Activated CD8-positive, alpha-beta memory T cell treated with anti-CD3 and anti-CD28 coated beads, Interleukin-2, amount 50 U/mL, for 1 hour (primary cell): ENCODE results near the gene RWDD3.

Experiments used
- DNase-seq: peaks from one replicate; pipeline ENCODE4 v3.0.0-alpha.2; 2020; ENCODE audit errors: extremely low read depth

Gene RWDD3

DNA sequence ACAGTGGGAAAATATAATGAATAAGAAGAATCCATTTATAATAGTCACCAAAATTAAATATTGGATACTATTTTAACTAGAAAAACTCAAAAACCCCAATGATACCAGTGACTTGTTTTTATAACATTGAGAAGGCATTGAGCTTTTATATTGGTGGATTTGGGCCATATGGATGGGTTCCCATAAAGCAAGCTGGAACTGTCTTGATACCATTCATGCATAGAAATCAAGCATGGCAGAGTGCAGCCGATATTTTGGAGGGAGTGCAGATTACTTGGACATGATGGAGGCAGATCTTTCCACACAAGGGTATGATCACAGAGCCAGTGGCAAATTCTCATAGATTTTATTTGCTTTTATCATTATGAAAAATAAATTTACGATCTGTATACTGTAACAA, 3.8 kb upstream of the RWDD3 start:
- DNase-seq = no peak

- no peak for DNase-seq
Measured at GRCh38 chr1:95230768-95231191, 3.2 kb upstream of the RWDD3 start.

GRCh38 chr1:95232646-95233318, 1.2 kb upstream of the RWDD3 start:
- DNase-seq = no peak

GRCh38 chr1:95233319-95233736, 682 bp upstream of the RWDD3 start:
- no peak for DNase-seq

DNA sequence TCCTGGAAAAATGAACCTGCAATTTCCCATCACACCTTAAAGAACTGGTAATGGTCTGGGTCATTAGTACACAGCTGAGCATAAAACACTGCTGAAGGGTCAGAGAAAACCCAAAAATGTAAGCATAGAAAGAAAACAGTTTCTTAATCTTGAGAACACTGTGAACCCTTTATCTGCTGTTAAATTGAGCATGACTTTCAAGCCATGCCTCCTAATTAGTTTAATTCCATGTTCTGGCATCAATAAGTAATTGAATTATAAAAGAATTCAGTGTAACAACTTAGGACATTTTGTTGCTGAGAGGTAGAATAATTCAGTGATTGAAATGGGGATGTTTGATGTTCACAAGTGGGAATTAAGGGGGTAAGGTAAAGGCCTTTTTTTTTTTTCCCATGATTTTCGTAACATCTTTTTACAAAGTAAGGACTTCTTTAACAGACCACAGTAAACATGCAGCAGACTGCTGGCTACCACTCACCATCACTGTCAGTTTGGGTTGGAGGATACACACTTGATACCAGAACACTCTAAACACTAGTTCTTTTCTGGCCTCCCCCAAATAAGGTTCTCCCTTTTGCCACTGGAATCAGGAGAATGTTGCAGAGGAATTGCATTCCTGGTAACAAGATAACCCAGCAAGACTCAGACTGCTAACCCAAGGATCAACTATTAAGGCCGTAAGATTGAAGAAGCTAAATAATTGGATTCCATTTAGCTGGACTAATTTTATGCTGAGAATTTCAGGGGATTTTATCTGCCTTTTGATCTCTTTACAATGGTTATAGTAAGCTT, 3.0 kb downstream of the RWDD3 start:
- no peak for DNase-seq

- DNase-seq = no peak
Measured at GRCh38 chr1:95237981-95238703, 4.1 kb downstream of the RWDD3 start.

- DNase-seq = no peak
Measured at GRCh38 chr1:95245029-95245428, 11.0 kb downstream of the RWDD3 start.

DNA sequence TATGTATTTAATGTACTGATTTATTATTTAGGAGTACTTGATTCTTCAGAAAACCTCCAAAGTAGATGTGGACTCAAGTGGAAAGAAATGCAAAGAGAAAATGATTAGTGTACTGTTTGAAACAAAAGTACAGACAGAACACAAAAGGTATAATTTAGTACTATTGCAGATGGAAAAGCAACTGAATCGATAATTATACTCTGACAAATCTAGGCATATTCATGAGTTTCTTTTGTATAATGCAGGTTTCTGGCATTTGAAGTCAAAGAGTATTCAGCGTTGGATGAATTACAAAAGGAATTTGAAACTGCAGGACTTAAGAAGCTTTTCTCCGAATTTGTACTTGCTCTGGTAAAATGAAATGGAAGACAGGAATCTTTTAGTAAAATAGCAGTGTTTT, 12.5 kb downstream of the RWDD3 start:
- no peak for DNase-seq

DNA sequence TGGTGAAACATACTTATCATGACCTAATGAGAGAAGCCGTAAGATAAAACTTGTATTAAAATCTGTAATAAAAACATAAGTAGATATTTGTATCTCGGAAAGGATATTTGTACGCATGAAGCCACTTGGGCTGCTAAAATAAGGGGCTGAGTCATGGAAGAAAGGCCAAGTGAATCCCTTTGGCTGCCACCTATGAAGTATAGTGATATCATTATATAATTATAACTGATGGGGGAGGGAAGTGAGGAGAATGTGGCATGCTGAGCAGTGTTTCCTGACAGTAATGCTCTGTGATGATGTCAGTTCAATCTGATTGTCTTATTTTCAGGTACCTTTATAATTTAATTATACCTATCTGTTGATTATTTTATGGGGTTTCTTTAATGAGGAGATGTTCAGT, 13.6 kb downstream of the RWDD3 start:
- no peak for DNase-seq

DNA sequence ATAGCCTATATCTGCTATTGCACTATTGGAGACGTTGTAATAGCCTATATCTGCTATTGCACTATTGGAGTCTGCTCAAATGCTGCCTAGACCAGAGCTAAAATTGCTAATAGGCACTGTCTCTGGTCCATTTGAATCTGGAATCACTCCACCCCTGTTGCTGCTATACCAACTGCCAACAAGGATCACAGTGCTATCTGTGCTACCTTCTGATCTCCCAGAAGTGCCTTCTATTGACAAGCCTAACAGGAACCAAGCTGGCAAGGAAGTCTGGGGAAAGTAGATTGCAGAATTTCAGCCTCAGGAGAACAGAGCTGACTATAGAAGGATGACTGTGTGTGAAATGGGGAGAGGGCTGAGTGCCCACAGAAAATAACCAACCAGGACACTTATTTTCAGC, 15.9 kb downstream of the RWDD3 start:
- no peak for DNase-seq

DNA sequence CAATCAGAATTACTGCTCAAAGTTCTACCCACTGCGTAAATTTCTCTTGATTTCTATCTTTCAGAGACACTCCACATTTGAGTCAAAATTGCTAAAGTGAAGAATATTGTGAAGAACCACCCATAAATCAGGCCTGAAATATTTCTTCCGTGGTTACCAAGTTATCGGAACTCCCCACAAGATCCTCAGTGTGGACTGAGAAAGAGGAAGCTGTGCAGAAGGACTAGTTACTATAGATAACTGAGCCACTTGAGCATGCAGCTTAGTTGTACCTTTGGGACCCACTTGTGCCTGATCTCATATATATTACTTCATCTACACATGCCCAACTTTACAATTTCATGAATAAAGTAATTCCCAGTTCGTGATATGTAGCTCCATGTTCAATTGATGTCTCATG, 18.4 kb downstream of the RWDD3 start:
- DNase-seq = no peak

DNA sequence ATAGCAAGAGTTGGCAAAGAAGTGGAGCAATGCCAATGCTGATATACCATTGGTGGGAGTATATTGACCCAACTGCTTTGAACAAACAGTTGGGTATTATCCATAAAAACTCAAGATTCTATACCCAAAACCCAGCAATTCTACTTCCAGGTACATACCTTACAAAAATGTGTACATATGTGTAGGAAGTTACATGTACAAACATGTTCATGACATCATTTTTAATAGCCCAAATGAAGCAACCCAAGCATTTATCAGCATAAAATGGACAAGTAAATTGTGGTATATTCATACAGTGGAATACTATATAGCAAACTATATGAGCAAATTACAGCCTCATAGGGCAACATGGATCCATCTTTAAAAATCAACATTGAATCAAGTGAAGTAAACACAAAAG, 20.9 kb downstream of the RWDD3 start:
- no peak for DNase-seq

GRCh38 chr1:95255826-95256225, 21.8 kb downstream of the RWDD3 start:
- no peak for DNase-seq

GRCh38 chr1:95257758-95258157, 23.7 kb downstream of the RWDD3 start:
- no peak for DNase-seq

- no peak for DNase-seq
Measured at GRCh38 chr1:95259245-95259644, 25.2 kb downstream of the RWDD3 start.

GRCh38 chr1:95262913-95263312, 28.9 kb downstream of the RWDD3 start:
- no peak for DNase-seq

DNA sequence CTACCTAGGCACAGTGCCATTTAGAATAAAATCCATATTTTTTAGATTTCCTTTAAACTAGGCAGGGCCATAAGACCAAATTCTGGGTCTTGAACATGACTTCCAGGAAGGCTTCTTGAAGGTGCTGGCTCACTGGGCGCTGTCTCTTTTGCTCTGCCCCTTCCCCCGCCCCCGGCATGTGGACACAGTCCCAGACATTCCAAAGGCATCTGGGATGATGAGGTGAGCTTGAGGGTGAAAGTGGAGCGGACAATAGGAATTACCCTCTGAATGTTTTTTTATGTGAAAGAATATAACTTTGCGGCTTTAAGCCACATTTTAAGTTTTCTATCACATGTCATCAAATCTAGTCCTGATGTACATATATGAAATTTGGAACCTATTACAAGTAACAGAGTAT, 29.4 kb downstream of the RWDD3 start:
- DNase-seq = no peak

- no peak for DNase-seq
Measured at GRCh38 chr1:95265106-95265505, 31.1 kb downstream of the RWDD3 start.

DNA sequence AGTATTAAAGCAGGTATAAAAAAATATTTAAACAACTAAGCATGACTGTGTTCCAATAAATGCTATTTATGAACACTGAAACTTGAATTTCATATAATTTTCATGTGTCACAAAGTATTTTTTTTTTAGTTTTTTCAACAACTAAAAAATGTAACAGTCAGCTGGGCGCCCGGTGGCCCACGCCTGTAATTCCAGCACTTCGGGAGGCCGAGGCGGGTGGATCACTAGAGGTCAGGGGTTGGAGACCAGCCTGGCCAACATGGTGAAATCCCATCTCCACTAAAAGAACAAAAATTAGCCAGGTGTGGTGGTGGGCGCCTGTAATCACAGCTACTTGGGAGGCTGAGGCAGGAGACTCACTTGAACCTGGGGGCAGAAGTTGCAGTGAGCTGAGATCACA, 42.4 kb downstream of the RWDD3 start:
- DNase-seq = no peak

DNA sequence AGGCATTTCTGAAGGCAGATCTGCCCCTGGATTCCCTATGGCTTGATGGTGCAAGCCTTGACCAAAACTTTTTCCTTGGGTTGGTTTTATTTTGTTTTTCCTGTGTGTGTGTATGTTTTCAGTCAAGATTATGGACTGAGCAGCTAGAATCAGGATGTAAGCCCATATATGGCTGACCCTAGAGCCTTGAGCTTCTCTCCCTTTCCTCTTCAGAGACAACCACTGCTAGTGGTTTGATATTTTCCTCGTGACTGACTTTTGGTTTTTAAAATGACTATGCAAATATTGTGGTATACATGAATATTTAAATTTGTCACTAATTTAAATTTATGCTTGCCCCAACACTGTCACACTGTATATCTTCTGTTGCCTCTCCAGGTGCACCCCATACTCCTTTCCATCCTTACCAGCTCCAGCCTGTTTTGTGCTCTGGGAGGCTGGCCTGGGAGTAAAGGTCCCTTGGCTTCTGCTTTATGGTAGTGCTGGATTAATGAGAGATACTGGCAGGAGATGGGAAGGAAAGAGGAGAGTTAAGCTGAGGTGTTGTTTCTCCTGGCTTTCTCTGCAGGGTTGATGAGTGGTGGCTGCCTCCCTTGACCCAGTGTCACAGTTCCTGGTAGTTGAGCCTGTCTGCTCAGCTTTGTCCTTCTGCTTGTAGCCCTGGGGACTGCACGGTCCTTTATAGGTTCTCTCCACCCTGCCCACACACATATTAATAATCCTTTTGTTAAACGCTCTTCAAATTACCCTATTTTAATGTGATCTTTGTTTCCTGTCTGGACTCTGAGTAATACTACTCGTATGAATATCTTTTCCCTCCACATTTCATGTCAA, 44.4 kb downstream of the RWDD3 start:
- DNase-seq = no peak

GRCh38 chr1:95281781-95282517, 47.9 kb downstream of the RWDD3 start:
- DNase-seq = no peak
